NCI-H1930 (cell line): Measurements from ENCODE around the gene PLEKHA7.

Source experiments
- DNase-seq, 2 experiments: peaks; one replicate each; lab custom pipeline; 2025; lab: John Stamatoyannopoulos, UW

The PLEKHA7 gene

GRCh38 chr11:16771350-16772140 lies 242.7 kb downstream of the PLEKHA7 start:
- no peak for DNase-seq

DNA sequence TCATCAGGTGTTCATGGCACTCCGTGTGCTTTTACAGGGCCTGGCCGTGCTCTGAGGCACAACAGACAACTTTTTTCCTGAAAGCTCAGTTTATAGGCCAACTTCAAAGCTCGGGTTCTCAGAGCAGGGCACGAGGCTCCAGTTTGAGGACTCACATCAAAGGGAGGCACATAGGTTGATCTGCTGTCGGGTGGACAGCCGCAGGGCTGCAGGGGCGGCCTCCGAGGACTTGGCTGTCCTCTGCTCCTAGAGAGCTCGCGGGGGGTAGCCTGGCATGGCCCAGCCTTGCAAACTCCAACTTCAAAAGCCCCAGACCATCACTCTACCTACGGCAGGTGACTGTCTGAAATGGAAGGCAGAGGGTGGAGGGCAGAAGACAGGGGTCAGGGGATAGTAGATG lies 244.2 kb downstream of the PLEKHA7 start:
- DNase-seq: no peak

DNA sequence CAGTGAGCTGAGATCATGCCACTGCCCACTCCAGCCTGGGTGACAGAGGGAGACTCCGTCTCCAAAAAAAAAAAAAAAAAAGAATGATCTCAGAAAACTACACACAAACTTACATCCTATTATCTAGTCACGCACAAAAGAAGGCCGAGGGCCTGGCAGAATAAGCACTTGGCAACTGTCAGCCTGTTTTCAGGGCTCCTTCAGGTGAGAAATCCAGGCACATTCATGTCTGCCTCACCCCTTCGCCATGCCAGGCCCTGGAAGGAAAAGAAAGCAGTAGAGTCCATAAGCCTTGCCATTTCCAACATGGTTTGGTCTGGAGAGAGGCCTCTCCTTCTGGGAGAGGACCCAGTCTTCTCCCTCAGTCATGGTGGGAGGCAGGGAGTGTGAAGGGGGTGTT lies 244.8 kb downstream of the PLEKHA7 start:
- DNase-seq: no peak

GRCh38 chr11:16767957-16768356 lies 246.3 kb downstream of the PLEKHA7 start:
- DNase-seq: no peak

DNA sequence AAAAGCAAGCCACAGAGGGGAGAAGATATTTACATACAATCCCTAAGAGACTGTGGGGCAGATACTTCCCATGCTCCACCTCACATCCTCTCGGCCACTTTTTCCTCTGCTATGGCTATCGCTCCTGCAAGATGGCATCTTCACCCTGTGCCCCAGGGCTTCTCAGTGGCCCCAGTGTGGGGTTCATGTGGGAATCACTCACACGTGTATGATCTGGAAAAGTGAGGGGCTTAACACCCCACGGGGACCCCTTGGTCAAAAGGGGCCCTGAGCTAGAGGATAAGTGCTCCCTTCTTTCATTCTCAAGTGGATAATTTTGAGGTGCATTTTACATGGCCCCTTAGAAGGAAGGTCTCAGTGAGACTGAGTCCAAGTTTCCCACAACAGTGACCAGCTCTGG lies 247.1 kb downstream of the PLEKHA7 start:
- no peak for DNase-seq

DNA sequence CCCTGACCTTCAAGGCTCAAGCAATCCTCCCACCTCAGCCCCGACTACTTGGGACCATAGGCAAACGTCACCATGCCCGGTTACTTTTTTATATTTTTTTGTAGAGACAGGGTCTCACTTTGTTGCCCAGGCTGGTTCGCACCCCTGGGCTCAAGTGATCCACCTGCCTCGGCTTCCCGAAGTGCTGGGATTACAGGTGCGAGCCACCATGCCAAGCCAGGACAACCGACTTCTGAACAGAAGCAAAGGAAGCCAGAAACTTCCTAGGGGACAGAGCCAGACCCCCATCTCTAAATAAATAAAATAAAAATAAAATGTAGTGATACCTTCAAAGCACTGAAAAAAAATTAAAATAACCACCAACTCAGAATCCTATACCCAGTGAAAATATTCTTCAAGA lies 249.3 kb downstream of the PLEKHA7 start:
- DNase-seq: no peak

DNA sequence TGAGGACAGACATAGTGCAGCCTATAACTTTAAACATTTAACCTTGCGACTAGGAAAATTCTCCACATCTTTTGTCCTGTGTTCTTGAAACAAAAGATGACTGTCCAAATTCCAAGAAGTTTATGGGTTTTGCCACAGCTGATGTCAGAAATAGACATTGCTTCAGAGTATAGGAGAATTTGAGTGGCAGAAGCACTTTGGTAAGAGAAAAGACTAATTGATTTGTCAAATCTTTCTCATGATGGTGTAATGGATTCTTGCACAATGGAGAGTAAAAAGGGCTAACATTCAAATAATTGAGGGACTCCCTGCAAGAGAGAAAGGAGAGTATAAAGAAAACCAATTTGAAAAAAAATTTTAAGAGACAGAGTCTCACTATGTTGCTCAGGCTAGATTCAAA lies 250.5 kb downstream of the PLEKHA7 start:
- no peak for DNase-seq

DNA sequence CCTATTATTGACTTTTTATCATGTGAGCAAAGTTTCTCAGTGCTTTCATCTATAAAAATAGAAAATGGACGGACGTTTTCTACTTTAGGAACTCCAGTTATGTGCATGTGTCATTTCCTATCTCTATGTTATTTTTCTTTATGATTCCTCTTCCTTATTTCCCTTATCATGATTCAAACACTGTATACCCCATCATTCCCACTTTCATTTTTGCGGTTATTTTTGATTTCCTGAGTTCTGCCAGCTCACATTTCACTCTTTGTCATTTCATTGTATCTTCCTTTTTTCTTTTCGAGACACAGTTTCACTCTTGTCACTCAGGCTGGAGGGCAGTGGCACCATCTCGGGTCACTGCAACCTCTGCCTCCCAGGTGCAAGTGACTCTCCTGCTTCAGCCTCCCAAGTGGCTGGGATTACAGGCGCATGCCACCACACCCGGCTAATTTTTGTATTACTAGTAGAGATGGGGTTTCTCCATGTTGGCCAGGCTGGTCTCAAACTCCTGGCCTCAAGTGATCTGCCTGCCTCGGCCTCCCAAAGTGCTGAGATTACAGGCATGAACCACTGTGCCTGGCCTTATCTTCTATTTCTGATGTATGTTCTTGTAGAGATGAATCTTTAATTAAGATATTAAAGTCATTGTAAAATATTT lies 254.2 kb downstream of the PLEKHA7 start:
- no peak for DNase-seq

GRCh38 chr11:16758382-16759024 lies 255.7 kb downstream of the PLEKHA7 start:
- no peak for DNase-seq

DNA sequence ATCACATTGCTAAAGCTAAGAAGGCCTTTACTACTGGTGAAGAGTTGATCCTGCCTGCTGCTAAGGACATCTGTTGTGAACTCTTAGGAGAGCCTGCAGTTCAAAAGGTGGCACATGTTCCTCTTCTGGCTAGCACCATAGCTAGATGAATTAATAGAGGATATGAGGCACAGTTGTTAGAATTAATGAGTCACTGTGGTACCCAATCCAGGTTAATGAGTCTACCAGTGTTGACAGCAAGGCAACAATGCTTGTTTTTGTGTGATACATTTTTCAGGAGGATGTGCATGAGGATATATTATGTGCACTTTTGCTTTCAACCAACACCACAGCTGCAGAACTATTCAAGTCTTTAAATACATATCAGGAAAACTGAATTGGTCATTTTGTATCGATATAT lies 263.8 kb downstream of the PLEKHA7 start:
- no peak for DNase-seq

DNA sequence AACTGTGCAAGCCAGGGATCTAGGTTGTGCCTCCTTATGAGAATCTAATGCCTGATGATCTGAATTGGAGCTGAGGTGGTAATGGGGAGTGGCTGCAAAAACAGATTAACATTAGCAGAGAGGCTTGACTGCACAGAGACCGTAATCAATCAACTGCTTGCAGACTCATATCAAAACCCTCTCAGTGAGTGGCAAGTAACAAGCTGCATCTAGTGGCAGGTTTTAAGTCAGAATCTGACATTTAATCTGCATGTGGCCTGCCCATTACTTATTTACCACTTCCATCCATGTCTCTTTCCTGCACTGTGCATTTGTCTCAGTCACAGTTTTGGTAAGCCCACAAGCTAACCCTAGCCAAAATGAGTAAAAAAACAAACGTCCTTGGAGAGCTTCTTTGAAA lies 264.5 kb downstream of the PLEKHA7 start:
- no peak for DNase-seq

DNA sequence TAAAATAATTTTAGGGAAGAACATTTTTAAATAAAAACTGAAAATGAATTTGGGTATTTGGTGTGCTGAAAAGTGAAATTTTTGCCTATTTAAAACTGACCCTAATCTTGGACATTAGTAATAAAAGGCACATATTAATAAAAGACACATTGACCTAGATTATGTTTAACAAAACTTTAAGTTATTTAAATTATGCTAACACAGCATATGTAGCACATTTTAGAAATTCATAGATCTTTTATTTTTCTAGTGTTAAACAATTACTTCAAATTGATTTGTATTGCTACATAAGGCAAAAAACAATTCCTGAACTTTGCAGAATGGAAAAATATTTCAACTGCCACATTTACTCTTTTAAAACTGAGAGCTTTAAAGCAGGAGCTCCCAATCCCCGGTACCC lies 265.1 kb downstream of the PLEKHA7 start:
- DNase-seq: no peak

DNA sequence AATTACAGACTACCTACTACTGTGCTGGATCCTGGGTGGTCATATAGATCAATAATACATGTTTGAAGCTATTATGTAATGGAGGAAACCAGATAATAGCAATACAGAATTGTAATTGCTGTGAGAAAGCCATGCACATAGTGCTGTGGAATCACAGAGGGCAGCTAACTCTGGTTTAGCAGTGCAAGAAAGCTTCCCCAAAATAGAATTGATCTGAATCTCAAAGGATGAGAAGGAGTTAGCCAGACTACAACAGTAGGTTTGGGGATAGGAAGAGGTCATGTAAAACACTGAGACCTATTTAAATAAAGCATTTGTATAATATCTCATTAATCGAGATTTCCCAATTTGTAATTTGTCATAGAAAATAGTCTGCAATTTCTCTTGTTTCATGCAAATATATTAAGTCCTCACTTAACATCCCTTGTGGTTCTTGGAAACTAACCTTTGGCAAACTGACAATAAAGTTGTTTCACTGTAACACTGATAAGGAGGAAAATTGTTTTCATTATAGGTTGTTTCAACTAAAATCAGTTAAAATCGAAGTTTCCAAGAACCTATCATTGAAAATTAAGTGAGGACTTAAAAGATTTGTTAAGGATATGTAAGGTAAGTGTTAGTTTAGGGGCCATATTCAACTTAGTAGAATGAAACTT lies 268.1 kb downstream of the PLEKHA7 start:
- no peak for DNase-seq

- no peak for DNase-seq
These were observed 270.0 kb downstream of the PLEKHA7 start for GRCh38 chr11:16744128-16744725.

GRCh38 chr11:16743478-16743877 lies 270.7 kb downstream of the PLEKHA7 start:
- DNase-seq: no peak

GRCh38 chr11:16741473-16741872 lies 272.7 kb downstream of the PLEKHA7 start:
- no peak for DNase-seq

GRCh38 chr11:16738947-16739815 lies 275.0 kb downstream of the PLEKHA7 start:
- DNase-seq: no peak

GRCh38 chr11:16738193-16738946 lies 275.8 kb downstream of the PLEKHA7 start, which contains the start of gene C11orf58:
C11orf58 (plus strand) TSS chr11:16738647; CDS start chr11:16738779, 132 bp downstream.
- DNase-seq: peak; percentile 98 to 99

GRCh38 chr11:16737818-16738192 lies 276.4 kb downstream of the PLEKHA7 start:
- no peak for DNase-seq
